Fibroblast of lung (primary cell): ENCODE measurements around the gene CTTN. TPM values are rescaled to one million over a fixed set of nuclear protein-coding genes. Genes with fewer than 3 reads are reported as not detected.
A peak's percentile ranks its signal among the peaks of the same experiment; 100 is the strongest.

ENCODE experiments used
- DNase-seq, 2 donors: peaks; one replicate each; pipeline versions ENCODE4 v3.0.0 to v3.0.0-alpha.2; 2010; ENCODE audit warnings: low read depth in 2 of 2
- H2AFZ ChIP-seq: 2 replicates; pipeline ENCODE4 v1.5.1; 2012; ENCODE audit warnings: low read length, control low read depth, inconsistent platforms
- H3K27ac ChIP-seq: 2 replicates; pipeline ENCODE4 v1.5.1; 2011; ENCODE audit warnings: low read length, control low read depth; ENCODE audit not compliant: insufficient read depth
- H3K27me3 ChIP-seq: 2 replicates; pipeline ENCODE4 v1.5.1; 2011; ENCODE audit warnings: mild to moderate bottlenecking, low read length; ENCODE audit not compliant: control insufficient read depth, insufficient read depth
- H3K36me3 ChIP-seq: 2 replicates; pipeline ENCODE4 v1.5.1; 2011; ENCODE audit warnings: low read length; ENCODE audit not compliant: control insufficient read depth, insufficient read depth
- H3K4me1 ChIP-seq: 2 replicates; pipeline ENCODE4 v1.5.1; 2011; ENCODE audit warnings: low read length; ENCODE audit not compliant: control insufficient read depth, insufficient read depth; ENCODE audit errors: extremely low read depth
- H3K4me2 ChIP-seq: 2 replicates; pipeline ENCODE4 v1.5.1; 2011; ENCODE audit warnings: low read length, control low read depth; ENCODE audit not compliant: insufficient read depth; ENCODE audit errors: extremely low read depth
- H3K4me3 ChIP-seq, 4 experiments: fragments of 200-600 bp in 1 of 4; sonication (generic) in 1 of 4; replicated peaks in 1 of 4; 2 replicates each; pipeline ENCODE4 v1.5.1; 2011 to 2016; ENCODE audit warnings: low read length in 4 of 4, low read depth in 3 of 4, mild to moderate bottlenecking in 3 of 4, control low read depth in 2 of 4, inconsistent platforms in 1 of 4, mixed read lengths in 1 of 4; ENCODE audit not compliant: insufficient read depth in 1 of 4; ENCODE audit errors: control extremely low read depth in 1 of 4
- H3K79me2 ChIP-seq: 2 replicates; pipeline ENCODE4 v1.5.1; 2012; ENCODE audit warnings: mild to moderate bottlenecking, low read length, inconsistent platforms; ENCODE audit not compliant: control insufficient read depth, insufficient read depth
- H3K9ac ChIP-seq: 2 replicates; pipeline ENCODE4 v1.5.1; 2011; ENCODE audit warnings: mild to moderate bottlenecking, low read length, control low read depth; ENCODE audit not compliant: insufficient read depth
- H3K9me3 ChIP-seq: 2 replicates; pipeline ENCODE4 v1.5.1; 2012; ENCODE audit warnings: low read depth, low read length; ENCODE audit not compliant: control insufficient read depth, insufficient read depth
- H4K20me1 ChIP-seq: 2 replicates; pipeline ENCODE4 v1.5.1; 2011; ENCODE audit warnings: low read length; ENCODE audit not compliant: control insufficient read depth, insufficient read depth; ENCODE audit errors: extremely low read depth
- CTCF ChIP-seq, 2 donors: IDR thresholded peaks in 1 of 2; conservative IDR thresholded peaks in 1 of 2; 1 replicate in 1 of 2; 2 replicates in 1 of 2; pipeline ENCODE4 v1.5.1; 2011 to 2012; ENCODE audit warnings: low read length in 2 of 2, control low read depth in 1 of 2, inconsistent platforms in 1 of 2, low read depth in 1 of 2, mild to moderate bottlenecking in 1 of 2
- EZH2 ChIP-seq: IDR thresholded peaks from 2 replicates; pipeline ENCODE4 v1.5.1; 2012; ENCODE audit warnings: low read length, control low read depth, mild to moderate bottlenecking; ENCODE audit errors: missing control alignments
- polyA plus RNA-seq, 2 donors: library from polyadenylated mRNA; depleted of rRNA in 1 of 2; stranded (reverse) in 1 of 2; unstranded in 1 of 2; fragments of >200 nt; gene quantifications; 2 replicates each; pipeline ENCODE4 v1.2.1, GENCODE V29; 2011 to 2012; ENCODE audit warnings: missing spikeins in 1 of 2
- total RNA-seq: library from RNA; depleted of rRNA; stranded (reverse); fragments of >200 nt; gene quantifications from 2 replicates; pipeline ENCODE4 v1.2.1, GENCODE V29; 2014

CTTN gene
- total and polyA plus RNA-seq, 2 donors (not counting 1 experiment from before 2014, with no cell fraction given) = 198 to 428 TPM

- no peaks in the 10 kb centered on the region for H3K79me2 ChIP-seq
- no peak overlapping the region for H3K9ac ChIP-seq
- H2AFZ ChIP-seq = no peak overlapping the region
- TF ChIP-seq EZH2 = no peak
- no peak for TF ChIP-seq CTCF (conservative IDR thresholded peaks at IDR 0.05 in 1 of 2, IDR thresholded peaks at IDR 0.05 in 1 of 2; ENCODE audit: low read depth in 1 of 2, low read length in 2 of 2)
- H3K27ac ChIP-seq = no peak overlapping the region
- H3K4me1 ChIP-seq = no peaks in the 10 kb centered on the region
- DNase-seq = no peak
- no peaks in the 10 kb centered on the region for H3K27me3 ChIP-seq
- H3K36me3 ChIP-seq = peaks cover 17% of the 10 kb centered on the region
- H4K20me1 ChIP-seq = no peaks in the 10 kb centered on the region
- no peaks in the 10 kb centered on the region for H3K9me3 ChIP-seq
- no peak overlapping the region for H3K4me3 ChIP-seq
- no peak overlapping the region for H3K4me2 ChIP-seq
Observed at GRCh38 chr11:70359451-70360205, 38.7 kb upstream of the CTTN start.

- no peak overlapping the region for H3K27ac ChIP-seq
- H3K27me3 ChIP-seq = no peaks in the 10 kb centered on the region
- no peaks in the 10 kb centered on the region for H4K20me1 ChIP-seq
- H3K9ac ChIP-seq = no peak overlapping the region
- H3K4me2 ChIP-seq = no peak overlapping the region
- no peaks in the 10 kb centered on the region for H3K9me3 ChIP-seq
- no peak for DNase-seq
- no peak overlapping the region for H3K4me3 ChIP-seq
- H3K79me2 ChIP-seq = no peaks in the 10 kb centered on the region
- no peak for TF ChIP-seq CTCF (conservative IDR thresholded peaks at IDR 0.05 in 1 of 2, IDR thresholded peaks at IDR 0.05 in 1 of 2; ENCODE audit: low read depth in 1 of 2, low read length in 2 of 2)
- TF ChIP-seq EZH2 = no peak
- no peaks in the 10 kb centered on the region for H3K4me1 ChIP-seq
- peaks cover 16% of the 10 kb centered on the region for H3K36me3 ChIP-seq
- no peak overlapping the region for H2AFZ ChIP-seq
Observed at GRCh38 chr11:70360211-70360610, 38.1 kb upstream of the CTTN start.

GRCh38 chr11:70364178-70364577 is 34.2 kb upstream of the CTTN start:
- Histone ChIP-seq H3K9me3 (no peaks in the 10 kb centered on the region), H3K27me3 (no peaks in the 10 kb centered on the region), H3K79me2 (no peaks in the 10 kb centered on the region), H3K4me2 (no peak overlapping the region), H3K9ac (no peak overlapping the region), H3K27ac (no peak overlapping the region), H2AFZ (no peak overlapping the region), H3K4me3 (no peak overlapping the region), H4K20me1 (no peaks in the 10 kb centered on the region), H3K4me1 (no peaks in the 10 kb centered on the region), H3K36me3 (peaks cover 6% of the 10 kb centered on the region)
- no peak for TF ChIP-seq EZH2
- TF ChIP-seq CTCF (conservative IDR thresholded peaks at IDR 0.05 in 1 of 2, IDR thresholded peaks at IDR 0.05 in 1 of 2; ENCODE audit: low read depth in 1 of 2, low read length in 2 of 2) = no peak
- DNase-seq = peak in 1 of 2 donors; percentile 49
